GM10266 (cell line): ENCODE data around the gene CCND1.

Experiments
- DNase-seq: peaks from one replicate; pipeline ENCODE4 v3.0.0; 2012; ENCODE audit errors: extremely low spot score
- TF ChIP-seq, protein P1 (sequence below): IDR thresholded peaks from 2 replicates; pipeline ENCODE4 v1.5.1; 2012; ENCODE audit warnings: mild to moderate bottlenecking, low read depth; ENCODE audit not compliant: control insufficient read depth, insufficient read depth; ENCODE audit errors: missing control alignments

Gene CCND1

DNA sequence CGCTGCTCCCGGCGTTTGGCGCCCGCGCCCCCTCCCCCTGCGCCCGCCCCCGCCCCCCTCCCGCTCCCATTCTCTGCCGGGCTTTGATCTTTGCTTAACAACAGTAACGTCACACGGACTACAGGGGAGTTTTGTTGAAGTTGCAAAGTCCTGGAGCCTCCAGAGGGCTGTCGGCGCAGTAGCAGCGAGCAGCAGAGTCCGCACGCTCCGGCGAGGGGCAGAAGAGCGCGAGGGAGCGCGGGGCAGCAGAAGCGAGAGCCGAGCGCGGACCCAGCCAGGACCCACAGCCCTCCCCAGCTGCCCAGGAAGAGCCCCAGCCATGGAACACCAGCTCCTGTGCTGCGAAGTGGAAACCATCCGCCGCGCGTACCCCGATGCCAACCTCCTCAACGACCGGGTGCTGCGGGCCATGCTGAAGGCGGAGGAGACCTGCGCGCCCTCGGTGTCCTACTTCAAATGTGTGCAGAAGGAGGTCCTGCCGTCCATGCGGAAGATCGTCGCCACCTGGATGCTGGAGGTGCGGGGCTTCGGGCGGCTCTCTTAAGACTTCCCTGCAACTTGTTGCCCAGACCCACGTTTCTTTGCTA is at the start of gene CCND1:
Gene CCND1 (plus strand): TSS at position 162 of the 587 bp plus-strand sequence. CDS start 158 bp downstream, at position 320.
- peak; percentile 80 for DNase-seq
- TF ChIP-seq, protein P1, sequence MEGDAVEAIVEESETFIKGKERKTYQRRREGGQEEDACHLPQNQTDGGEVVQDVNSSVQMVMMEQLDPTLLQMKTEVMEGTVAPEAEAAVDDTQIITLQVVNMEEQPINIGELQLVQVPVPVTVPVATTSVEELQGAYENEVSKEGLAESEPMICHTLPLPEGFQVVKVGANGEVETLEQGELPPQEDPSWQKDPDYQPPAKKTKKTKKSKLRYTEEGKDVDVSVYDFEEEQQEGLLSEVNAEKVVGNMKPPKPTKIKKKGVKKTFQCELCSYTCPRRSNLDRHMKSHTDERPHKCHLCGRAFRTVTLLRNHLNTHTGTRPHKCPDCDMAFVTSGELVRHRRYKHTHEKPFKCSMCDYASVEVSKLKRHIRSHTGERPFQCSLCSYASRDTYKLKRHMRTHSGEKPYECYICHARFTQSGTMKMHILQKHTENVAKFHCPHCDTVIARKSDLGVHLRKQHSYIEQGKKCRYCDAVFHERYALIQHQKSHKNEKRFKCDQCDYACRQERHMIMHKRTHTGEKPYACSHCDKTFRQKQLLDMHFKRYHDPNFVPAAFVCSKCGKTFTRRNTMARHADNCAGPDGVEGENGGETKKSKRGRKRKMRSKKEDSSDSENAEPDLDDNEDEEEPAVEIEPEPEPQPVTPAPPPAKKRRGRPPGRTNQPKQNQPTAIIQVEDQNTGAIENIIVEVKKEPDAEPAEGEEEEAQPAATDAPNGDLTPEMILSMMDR = no peak

GRCh38 chr11:69592986-69593650 is 47.8 kb upstream of the CCND1 start:
- DNase-seq = no peak
- TF ChIP-seq, protein P1 = no peak

- DNase-seq = no peak
- TF ChIP-seq, protein P1 = no peak
Measured at GRCh38 chr11:69593851-69594250, 47.1 kb upstream of the CCND1 start.

- TF ChIP-seq, protein P1 = no peak
- no peak for DNase-seq
Measured at GRCh38 chr11:69594481-69594880, 46.5 kb upstream of the CCND1 start.

- TF ChIP-seq, protein P1 = no peak
- no peak for DNase-seq
Measured at GRCh38 chr11:69595805-69596665, 44.9 kb upstream of the CCND1 start.

DNA sequence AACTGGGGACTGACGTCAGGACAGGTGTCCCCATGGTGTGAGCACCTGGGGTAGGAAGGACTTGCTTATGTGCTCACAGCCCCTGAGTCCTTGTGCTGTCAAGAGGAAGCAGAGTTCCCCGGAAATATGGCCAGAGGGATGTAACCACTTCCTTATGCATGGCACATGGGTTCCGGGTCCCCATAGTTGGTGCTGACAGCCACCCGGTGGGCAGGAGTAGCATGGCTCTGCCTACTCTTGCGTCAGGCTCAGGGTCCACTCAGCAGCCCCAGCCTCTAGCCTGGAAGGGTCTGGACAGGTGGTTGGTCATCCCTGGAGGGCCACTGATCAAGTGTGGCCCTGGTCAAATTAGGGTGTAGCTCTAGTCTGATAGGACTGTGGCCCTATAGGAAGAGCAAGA is 42.8 kb upstream of the CCND1 start:
- TF ChIP-seq, protein P1 = no peak
- DNase-seq = no peak
